HG03045 (cell line): ENCODE results near the gene ZNF561.
"Not testable (repeated sequence)": the region's sequence is repeated elsewhere in the genome, so short reads cannot be mapped to it uniquely, and the experiment has no call there.

Source experiments
- ATAC-seq: cut with Tn5 transposase; IDR thresholded peaks from one replicate; pipeline ENCODE4 v1.9.1; 2021; ENCODE audit warnings: mild to moderate bottlenecking, moderate library complexity; ENCODE audit not compliant: unreplicated experiment

The ZNF561 gene

GRCh38 chr19:9621156-9622037 is at the start of gene ZNF561:
Gene ZNF561 (minus strand): TSS chr19:9621232. CDS start chr19:9619456, 1,776 bp downstream.
- peak; percentile 76 for ATAC-seq

DNA sequence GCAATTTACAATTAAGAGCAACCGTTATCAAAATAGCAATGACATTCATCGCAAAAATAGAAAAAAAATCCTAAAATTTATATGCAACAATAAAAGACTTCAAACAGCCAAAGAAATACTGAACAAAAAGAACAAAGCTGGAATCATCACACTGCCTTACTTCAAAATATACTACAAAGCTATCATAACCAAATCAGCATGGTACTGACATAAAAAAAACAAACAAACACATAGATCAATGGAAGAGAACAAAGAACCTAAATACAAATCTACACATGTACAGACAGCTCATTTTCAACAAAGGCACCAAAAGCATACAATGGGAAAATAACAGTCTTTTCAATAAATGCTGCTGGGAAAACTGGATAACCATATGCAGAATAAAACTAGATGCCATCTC is 47.5 kb upstream of the ZNF561 start:
- no peak for ATAC-seq

DNA sequence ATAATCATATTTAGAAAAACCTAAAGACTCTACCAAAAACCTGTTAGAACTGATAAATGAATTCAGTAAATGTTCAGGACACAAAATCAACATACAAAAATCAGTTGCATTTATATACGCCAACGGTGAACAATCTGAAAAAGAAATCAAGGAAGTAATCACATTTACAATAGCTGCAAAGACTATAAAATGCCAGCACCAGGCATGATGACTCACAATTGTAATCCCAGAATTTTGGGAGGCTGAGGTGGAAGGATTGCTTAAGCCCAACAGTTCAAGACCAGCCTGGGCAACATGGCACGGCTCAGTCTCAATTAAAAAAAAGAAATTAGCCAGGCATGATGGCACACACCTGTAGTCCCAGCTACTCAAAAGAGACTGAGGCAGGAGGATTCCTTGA is 46.9 kb upstream of the ZNF561 start:
- no peak for ATAC-seq

DNA sequence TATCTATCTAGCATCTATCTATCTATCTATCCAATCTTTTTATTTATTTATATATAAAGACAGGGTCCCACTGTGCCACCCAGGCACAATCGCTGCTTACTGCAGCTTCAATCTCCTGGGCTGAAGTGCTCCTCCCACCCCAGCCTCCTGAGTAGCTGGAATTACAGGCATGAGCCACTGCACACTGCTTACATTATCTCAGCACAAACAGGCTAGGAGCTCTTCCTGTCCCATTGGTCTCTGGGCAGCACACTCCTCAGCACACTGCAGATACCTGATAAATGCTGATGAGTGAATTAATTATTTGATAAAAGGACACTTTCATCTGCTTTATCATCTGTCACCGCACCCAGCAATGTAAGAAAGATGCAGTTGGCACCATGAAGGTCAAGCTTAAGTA is 37.7 kb upstream of the ZNF561 start:
- ATAC-seq, result no peak

- ATAC-seq, result not testable (repeated sequence)
Observed at GRCh38 chr19:9653066-9653555, 32.1 kb upstream of the ZNF561 start.

DNA sequence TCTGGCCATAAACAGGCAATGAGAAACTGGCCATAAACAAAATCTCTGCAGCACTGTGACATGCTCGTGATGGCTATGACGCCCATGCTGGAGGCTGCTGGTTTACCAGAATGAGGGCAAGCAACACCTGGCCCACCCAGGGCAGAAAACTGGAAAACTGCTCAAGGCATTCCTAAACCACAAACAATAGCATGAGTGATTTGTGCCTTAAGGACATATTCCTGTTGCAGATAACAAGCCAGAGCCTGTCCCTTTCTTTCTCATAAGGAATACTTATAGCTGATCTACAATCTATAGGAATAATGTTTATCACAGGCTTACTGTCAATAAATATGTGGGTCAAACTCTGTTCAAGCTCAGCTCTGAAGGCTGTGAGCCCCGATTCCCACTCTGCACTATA is 30.4 kb upstream of the ZNF561 start:
- ATAC-seq, result not testable (repeated sequence)

DNA sequence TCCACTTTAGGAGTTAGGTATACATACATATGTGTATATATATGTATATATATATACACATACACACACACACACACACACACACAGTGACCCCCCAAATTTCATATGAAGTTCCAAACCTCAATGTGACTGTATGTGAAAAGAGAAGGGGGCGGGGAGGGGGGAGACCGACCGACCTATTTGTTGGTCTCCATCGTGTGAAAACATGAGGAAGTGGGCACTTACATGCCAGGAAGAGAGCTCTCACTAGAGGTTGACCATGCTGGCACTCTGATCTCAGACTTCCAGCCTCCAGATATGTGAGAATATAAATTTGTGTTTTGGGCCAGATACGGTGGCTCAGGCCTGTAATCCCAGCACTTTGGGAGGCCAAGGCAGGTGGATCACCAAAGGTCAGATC is 29.3 kb upstream of the ZNF561 start:
- no peak for ATAC-seq

DNA sequence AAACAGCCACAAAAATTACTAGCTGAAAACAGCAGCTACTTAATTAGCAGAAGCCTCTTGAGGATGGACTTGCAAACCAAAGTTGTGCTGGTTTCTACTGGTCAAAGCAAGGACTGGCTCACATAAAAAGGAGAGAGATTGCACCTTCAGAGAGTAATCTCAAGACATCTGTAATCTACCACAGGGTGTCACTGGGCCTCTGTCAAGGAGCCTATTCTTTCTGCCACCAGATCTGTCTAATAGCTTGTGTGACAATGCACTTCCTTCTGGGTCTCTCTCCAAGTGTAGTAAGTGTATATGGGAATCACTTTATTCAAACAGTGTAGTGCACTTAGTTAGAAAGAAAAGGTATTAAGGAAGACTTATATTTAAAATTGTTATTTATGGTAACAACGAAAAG is 24.4 kb upstream of the ZNF561 start:
- no peak for ATAC-seq

DNA sequence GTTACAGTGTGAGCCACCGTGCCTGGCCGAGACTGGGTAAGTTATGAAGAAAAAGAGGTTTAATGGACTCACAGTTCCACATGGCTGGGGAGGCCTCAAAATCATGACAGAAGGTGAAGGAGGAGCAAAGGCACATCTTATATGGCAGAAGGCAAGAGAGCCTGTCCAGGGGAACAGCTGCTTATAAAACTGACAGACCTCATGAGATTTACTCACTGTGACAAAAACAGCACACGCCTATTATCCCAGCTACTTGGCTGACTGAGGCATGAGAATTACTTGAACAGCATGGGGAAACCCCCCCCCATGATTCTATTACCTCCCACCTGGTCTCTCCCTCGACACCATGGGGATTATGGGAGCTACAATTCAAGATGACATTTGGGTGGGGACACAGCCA is 23.4 kb upstream of the ZNF561 start:
- no peak for ATAC-seq

GRCh38 chr19:9641810-9642209 is 20.8 kb upstream of the ZNF561 start:
- no peak for ATAC-seq

GRCh38 chr19:9640956-9641355 is 19.9 kb upstream of the ZNF561 start:
- ATAC-seq, result no peak

DNA sequence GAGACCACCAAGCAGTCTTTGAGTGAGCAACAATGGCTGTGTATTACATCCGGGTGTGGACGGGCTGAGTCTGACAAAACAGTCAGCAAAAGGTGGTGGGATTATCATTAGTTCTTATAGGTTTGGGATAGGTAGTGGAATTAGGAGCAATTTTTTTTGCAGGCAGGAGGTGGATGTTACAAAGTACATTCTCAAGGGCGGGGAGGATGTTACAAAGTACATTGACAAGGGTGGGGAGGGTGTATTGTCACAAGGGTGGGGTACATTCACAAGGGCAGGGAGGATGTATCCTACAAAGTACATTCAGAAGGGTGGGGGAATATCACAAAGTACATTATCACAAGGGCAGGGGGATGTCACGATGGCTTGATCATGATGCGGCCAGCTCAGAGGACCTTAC is 15.0 kb upstream of the ZNF561 start:
- no peak for ATAC-seq

- no peak for ATAC-seq
Observed at GRCh38 chr19:9627856-9628255, 6.8 kb upstream of the ZNF561 start.

GRCh38 chr19:9622531-9622930 is 1.5 kb upstream of the ZNF561 start:
- ATAC-seq, result no peak

DNA sequence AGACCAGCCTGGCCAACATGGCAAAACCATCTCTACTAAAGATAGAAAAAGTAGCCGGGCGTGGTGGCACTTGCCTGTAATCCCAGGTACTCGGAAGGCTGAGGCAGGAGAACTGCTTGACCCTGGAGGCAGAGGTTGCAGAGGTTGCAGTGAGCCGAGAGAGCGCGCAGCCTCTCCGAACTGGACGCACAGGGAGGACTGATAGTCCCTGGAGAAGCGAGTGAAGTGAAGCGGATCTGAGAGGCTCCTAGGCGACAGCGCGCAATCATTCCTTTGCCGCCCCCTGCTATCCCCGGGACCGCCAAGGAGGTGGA is 233 bp downstream of the ZNF561 start:
- no peak for ATAC-seq

DNA sequence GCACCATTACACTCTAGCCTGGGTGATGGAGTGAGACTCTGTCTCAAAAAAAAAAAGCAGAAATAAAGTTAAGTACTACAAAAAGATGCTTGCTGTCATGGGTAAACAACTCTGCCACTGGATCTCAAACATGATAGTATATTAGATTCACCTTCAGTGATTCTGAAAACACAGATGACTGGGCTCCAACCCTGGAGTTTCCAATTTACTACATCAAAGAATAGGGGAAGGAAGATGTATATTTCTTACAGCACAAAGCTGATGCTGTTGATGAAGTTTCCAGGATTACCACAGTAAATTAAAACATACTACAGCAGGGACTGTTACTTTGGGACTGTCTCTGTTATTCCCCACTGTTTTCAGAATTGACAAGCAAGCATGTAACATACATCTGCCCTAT is 5.2 kb downstream of the ZNF561 start:
- no peak for ATAC-seq

- no peak for ATAC-seq
Observed at GRCh38 chr19:9610484-9611113, 10.4 kb downstream of the ZNF561 start.

- ATAC-seq, result no peak
Observed at GRCh38 chr19:9608912-9609311, 12.1 kb downstream of the ZNF561 start.

GRCh38 chr19:9597027-9597426 is 24.0 kb downstream of the ZNF561 start:
- no peak for ATAC-seq

GRCh38 chr19:9586764-9587163 is 34.3 kb downstream of the ZNF561 start:
- no peak for ATAC-seq

GRCh38 chr19:9584073-9584833 is 36.8 kb downstream of the ZNF561 start, which contains the start of gene ZNF121:
Gene ZNF121 (minus strand): TSS chr19:9584504. CDS start chr19:9568097, 16,407 bp downstream.
- ATAC-seq, result peak; percentile 89
